ENCODE results near the gene ZNF304. TPM values are rescaled to one million over a fixed set of nuclear protein-coding genes. Genes with fewer than 3 reads are reported as not detected.

The ZNF304 gene
- total and polyA plus RNA-seq, 9 of the 15 experiments (the other 6 are each of a cell fraction or from before 2014, with no cell fraction given) = 0.82 to 5.5 (median 3.6) TPM

GRCh38 chr19:57350877-57351805, at the start of gene ZNF304 (continued):
- no peak for TF ChIP-seq CHD7 (IDR thresholded peaks at IDR 0.05; ENCODE audit: low read depth, low read length)
- no peak for TF ChIP-seq ELK3 (CRISPR knock-in tag; IDR thresholded peaks at IDR 0.05)
- peak; percentile 48 for TF ChIP-seq TAF1 (IDR thresholded peaks at IDR 0.05; ENCODE audit: control insufficient read depth, extremely low read depth, insufficient read depth, low read length, severe bottlenecking)
- TF ChIP-seq NCOR1 (IDR thresholded peaks at IDR 0.05) = no peak
- no peak for TF ChIP-seq IRF2 (CRISPR knock-in tag; IDR thresholded peaks at IDR 0.05)
- no peak for TF ChIP-seq MCM5 (IDR thresholded peaks at IDR 0.05; ENCODE audit: low read depth)
- no peak for TF ChIP-seq ZNF785 (CRISPR knock-in tag; IDR thresholded peaks at IDR 0.05)
- TF ChIP-seq ARID3B (CRISPR knock-in tag; IDR thresholded peaks at IDR 0.05; ENCODE audit: borderline replicate concordance) = no peak
- TF ChIP-seq SMAD1 (IDR thresholded peaks at IDR 0.05; ENCODE audit: low read depth, low read length, partially characterized antibody) = no peak
